Ishikawa (cell line): ENCODE data around the gene GPC6.

Experiments
- CEBPB ChIP-seq: IDR thresholded peaks from 2 replicates; pipeline ENCODE4 v1.6.1; 2012
- CREB1 ChIP-seq: IDR thresholded peaks from 2 replicates; pipeline ENCODE4 v1.6.1; 2012; ENCODE audit warnings: low read depth
- EGR1 ChIP-seq: IDR thresholded peaks from 2 replicates; pipeline ENCODE4 v1.6.1; 2012
- EP300 ChIP-seq: IDR thresholded peaks from 2 replicates; pipeline ENCODE4 v1.6.1; 2012; ENCODE audit warnings: borderline replicate concordance
- FOXM1 ChIP-seq: IDR thresholded peaks from 2 replicates; pipeline ENCODE4 v1.6.1; 2012; ENCODE audit warnings: low read depth, borderline replicate concordance
- NFIC ChIP-seq: IDR thresholded peaks from 2 replicates; pipeline ENCODE4 v1.6.1; 2012
- RAD21 ChIP-seq: IDR thresholded peaks from 2 replicates; pipeline ENCODE4 v1.6.1; 2012; ENCODE audit warnings: low read depth
- REST ChIP-seq: IDR thresholded peaks from 2 replicates; pipeline ENCODE4 v1.6.1; 2012; ENCODE audit warnings: low read depth, mild to moderate bottlenecking
- TAF1 ChIP-seq: IDR thresholded peaks from 2 replicates; pipeline ENCODE4 v1.6.1; 2012; ENCODE audit warnings: low read depth, mild to moderate bottlenecking
- TCF12 ChIP-seq: IDR thresholded peaks from 2 replicates; pipeline ENCODE4 v1.6.1; 2012; ENCODE audit warnings: low read depth
- TEAD4 ChIP-seq: IDR thresholded peaks from 2 replicates; pipeline ENCODE4 v1.6.1; 2012
- USF1 ChIP-seq: IDR thresholded peaks from 2 replicates; pipeline ENCODE4 v1.6.1; 2012
- YY1 ChIP-seq: IDR thresholded peaks from 2 replicates; pipeline ENCODE4 v1.6.1; 2012; ENCODE audit warnings: low read depth
- ZBTB7A ChIP-seq: IDR thresholded peaks from 2 replicates; pipeline ENCODE4 v1.6.1; 2012; ENCODE audit warnings: low read depth
- TF ChIP-seq, protein P1 (sequence below): IDR thresholded peaks from 2 replicates; pipeline ENCODE4 v1.6.1; 2012

The GPC6 gene

GRCh38 chr13:93502071-93502470, 275.5 kb downstream of the GPC6 start:
- TF ChIP-seq YY1 (no peak), USF1 (no peak), FOXM1 (no peak), CREB1 (no peak), RAD21 (no peak), TCF12 (no peak), NFIC (no peak), REST (no peak), ZBTB7A (no peak)
- TF ChIP-seq, protein P1, sequence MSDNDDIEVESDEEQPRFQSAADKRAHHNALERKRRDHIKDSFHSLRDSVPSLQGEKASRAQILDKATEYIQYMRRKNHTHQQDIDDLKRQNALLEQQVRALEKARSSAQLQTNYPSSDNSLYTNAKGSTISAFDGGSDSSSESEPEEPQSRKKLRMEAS = no peak

DNA sequence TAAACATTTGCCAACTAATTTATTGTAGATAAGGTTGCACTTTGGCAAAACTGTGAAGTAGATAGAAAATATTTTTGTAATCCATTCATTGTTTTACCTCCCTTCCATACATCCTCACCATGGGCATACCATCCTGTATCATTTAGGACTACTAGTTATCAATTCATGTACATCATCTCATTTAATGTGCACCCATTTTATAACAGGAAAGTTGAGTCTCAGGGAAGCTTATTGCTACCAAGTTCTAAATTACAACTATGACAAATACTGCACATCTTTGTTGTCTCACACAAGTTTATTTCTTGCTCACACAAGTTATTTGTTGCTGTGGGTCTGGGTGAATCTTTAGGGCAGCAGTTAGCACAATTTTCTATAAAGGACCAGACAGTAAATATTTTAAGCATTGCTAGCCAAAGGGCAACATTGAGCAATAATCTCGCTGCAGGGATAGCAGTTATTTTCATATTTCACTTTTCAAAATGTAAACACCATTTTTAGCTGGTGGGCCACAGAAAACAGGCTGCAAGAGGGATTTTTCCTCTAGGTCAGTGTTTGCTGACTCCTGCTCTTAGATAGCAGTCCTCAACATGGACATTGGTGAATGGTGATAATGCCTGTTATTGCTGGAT, 276.5 kb downstream of the GPC6 start:
- TF ChIP-seq CREB1 (no peak), TAF1 (no peak), CEBPB (no peak), EP300 (no peak)

DNA sequence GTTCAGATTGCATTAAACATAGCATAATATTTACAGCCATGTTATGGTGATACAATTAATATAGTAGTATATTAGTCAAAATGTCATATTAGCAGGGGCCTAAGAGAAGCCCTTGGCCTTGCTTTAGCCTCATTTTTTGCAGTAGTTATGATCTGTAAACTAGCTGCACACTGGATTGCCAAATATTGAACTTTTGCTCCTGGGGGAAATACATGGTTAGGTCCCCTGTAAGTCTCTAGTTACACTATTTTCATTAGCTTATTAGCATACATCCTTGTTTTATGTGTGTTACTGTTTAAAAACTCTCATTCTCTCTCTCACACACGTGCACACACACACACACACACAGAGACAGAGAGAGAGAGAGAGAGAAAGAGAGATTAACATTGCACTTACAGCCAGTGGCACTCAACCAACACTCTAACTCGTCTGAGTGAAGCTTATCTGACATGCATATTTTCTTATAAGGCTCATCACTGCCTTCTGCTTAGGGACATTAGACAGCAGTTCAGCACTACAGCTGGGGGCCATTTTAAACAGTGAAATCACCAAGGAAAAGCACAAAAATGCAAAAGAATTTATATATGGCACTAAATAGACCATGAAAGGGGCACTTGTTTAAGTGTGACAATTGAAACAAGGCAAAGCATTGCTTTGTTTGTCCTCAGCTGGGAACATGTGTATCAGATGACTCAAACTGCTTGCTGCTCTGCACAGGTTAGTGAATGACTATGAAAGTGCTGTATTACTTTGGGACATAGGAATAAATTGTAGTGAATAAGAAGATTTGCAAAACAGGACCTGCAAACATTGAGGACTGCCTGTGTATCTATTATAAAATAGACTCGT, 278.7 kb downstream of the GPC6 start:
- TF ChIP-seq ZBTB7A (no peak), TAF1 (no peak), CEBPB (no peak), CREB1 (no peak), USF1 (no peak), EGR1 (no peak), FOXM1 (no peak), RAD21 (no peak), YY1 (no peak), NFIC (no peak), REST (no peak), TEAD4 (no peak), EP300 (no peak), TCF12 (no peak)
- TF ChIP-seq, protein P1 = no peak

GRCh38 chr13:93511011-93511410, 284.4 kb downstream of the GPC6 start:
- no peak for TF ChIP-seq TCF12
- TF ChIP-seq, protein P1 = no peak
- no peak for TF ChIP-seq REST
- TF ChIP-seq YY1 = no peak
- TF ChIP-seq FOXM1 = no peak
- no peak for TF ChIP-seq ZBTB7A
- no peak for TF ChIP-seq NFIC
- no peak for TF ChIP-seq USF1
- no peak for TF ChIP-seq RAD21
- no peak for TF ChIP-seq EGR1
- TF ChIP-seq TAF1 = no peak
